Measurements from ENCODE around the gene ELP5.

- TF ChIP-seq CTCF (conservative IDR thresholded peaks at IDR 0.05; ENCODE audit: low read length), result no peak
- TF ChIP-seq EZH2phosphoT487 (IDR thresholded peaks at IDR 0.05; ENCODE audit: borderline replicate concordance), result no peak
Measured at GRCh38 chr17:7208027-7208571, 43.9 kb upstream of the ELP5 start.

Data from Loucy (cell line).